ENCODE data around the gene KDM6A. TPM values are rescaled to one million over a fixed set of nuclear protein-coding genes. Genes with fewer than 3 reads are reported as not detected.

Gene KDM6A
- total RNA-seq, 1 experiment from 2014 or later, result 45.0 TPM

DNA sequence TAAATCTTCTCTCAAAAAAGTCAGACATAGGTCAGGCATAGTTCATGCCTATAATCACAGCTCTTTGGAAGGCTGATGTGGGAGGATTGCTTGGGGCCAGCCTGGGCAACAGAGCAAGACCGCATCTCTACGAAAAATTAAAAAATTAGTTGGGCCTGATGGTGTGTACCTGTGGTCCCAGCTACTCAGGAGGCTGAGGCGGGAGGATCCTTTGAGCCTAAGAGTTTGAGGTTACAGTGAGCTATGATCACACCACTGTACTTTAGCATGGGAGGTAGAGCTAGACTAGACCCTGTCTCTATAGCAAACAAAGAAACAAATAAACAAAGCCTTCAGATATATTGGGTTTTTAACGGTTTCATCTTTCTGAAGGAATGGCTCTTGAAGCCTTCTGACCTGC is 265.5 kb downstream of the KDM6A start:
- no peak overlapping the region for H3K27ac Mint-ChIP-seq
- H3K4me1 Mint-ChIP-seq, result no peaks in the 10 kb centered on the region
- ChIA-PET CTCF (no interaction called here), POLR2A (no interaction called here)
- no peak for ATAC-seq
- H3K27me3 Mint-ChIP-seq (ENCODE audit: low read depth), result no peaks in the 10 kb centered on the region
- H3K4me3 Mint-ChIP-seq, result no peak overlapping the region
- H3K9me3 Mint-ChIP-seq, result peaks cover 2% of the 10 kb centered on the region
- TF ChIP-seq NFYB (CRISPR knock-in tag; conservative IDR thresholded peaks at IDR 0.05; ENCODE audit: low read depth) (no peak), ZNF425 (CRISPR knock-in tag; conservative IDR thresholded peaks at IDR 0.05) (no peak), SOX15 (CRISPR knock-in tag; IDR thresholded peaks at IDR 0.05) (no peak), KAT7 (CRISPR knock-in tag; IDR thresholded peaks at IDR 0.05; ENCODE audit: borderline replicate concordance) (no peak), ZNF263 (CRISPR knock-in tag; IDR thresholded peaks at IDR 0.05; ENCODE audit: low read depth) (no peak), MXD4 (CRISPR knock-in tag; IDR thresholded peaks at IDR 0.05; ENCODE audit: borderline replicate concordance) (no peak), PRRX2 (CRISPR knock-in tag; IDR thresholded peaks at IDR 0.05) (no peak), ATF6 (CRISPR knock-in tag; IDR thresholded peaks at IDR 0.05) (no peak), JUN (CRISPR knock-in tag; IDR thresholded peaks at IDR 0.05) (no peak), NR3C1 (CRISPR knock-in tag; conservative IDR thresholded peaks at IDR 0.05; ENCODE audit: low read depth) (no peak), GTF2I (CRISPR knock-in tag; conservative IDR thresholded peaks at IDR 0.05) (no peak), MYBL2 (CRISPR knock-in tag; IDR thresholded peaks at IDR 0.05) (no peak), ELF4 (CRISPR knock-in tag; IDR thresholded peaks at IDR 0.05; ENCODE audit: low read depth) (no peak), ZSCAN18 (CRISPR knock-in tag; IDR thresholded peaks at IDR 0.05) (no peak), EMX1 (CRISPR knock-in tag; IDR thresholded peaks at IDR 0.05) (no peak), ZNF317 (CRISPR knock-in tag; IDR thresholded peaks at IDR 0.05; ENCODE audit: borderline replicate concordance, low read depth) (no peak)
- no peak for DNase-seq (ENCODE audit: low spot score)
- H3K36me3 Mint-ChIP-seq, result no peaks in the 10 kb centered on the region

- Mint-ChIP-seq H3K4me3 (no peak overlapping the region), H3K4me1 (no peaks in the 10 kb centered on the region), H3K27me3 (ENCODE audit: low read depth) (no peaks in the 10 kb centered on the region), H3K9me3 (no peaks in the 10 kb centered on the region; the same call in 1 of the 2 replicates), H3K36me3 (no peaks in the 10 kb centered on the region), H3K27ac (no peak overlapping the region)
- TF ChIP-seq, protein P1, sequence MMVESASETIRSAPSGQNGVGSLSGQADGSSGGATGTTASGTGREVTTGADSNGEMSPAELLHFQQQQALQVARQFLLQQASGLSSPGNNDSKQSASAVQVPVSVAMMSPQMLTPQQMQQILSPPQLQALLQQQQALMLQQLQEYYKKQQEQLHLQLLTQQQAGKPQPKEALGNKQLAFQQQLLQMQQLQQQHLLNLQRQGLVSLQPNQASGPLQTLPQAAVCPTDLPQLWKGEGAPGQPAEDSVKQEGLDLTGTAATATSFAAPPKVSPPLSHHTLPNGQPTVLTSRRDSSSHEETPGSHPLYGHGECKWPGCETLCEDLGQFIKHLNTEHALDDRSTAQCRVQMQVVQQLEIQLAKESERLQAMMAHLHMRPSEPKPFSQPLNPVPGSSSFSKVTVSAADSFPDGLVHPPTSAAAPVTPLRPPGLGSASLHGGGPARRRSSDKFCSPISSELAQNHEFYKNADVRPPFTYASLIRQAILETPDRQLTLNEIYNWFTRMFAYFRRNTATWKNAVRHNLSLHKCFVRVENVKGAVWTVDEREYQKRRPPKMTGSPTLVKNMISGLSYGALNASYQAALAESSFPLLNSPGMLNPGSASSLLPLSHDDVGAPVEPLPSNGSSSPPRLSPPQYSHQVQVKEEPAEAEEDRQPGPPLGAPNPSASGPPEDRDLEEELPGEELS (CRISPR knock-in tag; IDR thresholded peaks at IDR 0.05), result no peak
- TF ChIP-seq, protein P2, sequence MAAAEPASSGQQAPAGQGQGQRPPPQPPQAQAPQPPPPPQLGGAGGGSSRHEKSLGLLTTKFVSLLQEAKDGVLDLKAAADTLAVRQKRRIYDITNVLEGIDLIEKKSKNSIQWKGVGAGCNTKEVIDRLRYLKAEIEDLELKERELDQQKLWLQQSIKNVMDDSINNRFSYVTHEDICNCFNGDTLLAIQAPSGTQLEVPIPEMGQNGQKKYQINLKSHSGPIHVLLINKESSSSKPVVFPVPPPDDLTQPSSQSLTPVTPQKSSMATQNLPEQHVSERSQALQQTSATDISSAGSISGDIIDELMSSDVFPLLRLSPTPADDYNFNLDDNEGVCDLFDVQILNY (CRISPR knock-in tag; IDR thresholded peaks at IDR 0.05), result no peak
- TF ChIP-seq CREM (CRISPR knock-in tag; IDR thresholded peaks at IDR 0.05) (no peak), OVOL2 (CRISPR knock-in tag; IDR thresholded peaks at IDR 0.05; ENCODE audit: borderline replicate concordance) (no peak), E2F4 (CRISPR knock-in tag; IDR thresholded peaks at IDR 0.05; ENCODE audit: borderline replicate concordance, low read depth) (no peak), NFATC4 (CRISPR knock-in tag; IDR thresholded peaks at IDR 0.05) (no peak), TP53 (CRISPR knock-in tag; IDR thresholded peaks at IDR 0.05) (no peak), ZNF232 (CRISPR knock-in tag; IDR thresholded peaks at IDR 0.05) (no peak), ZBTB21 (CRISPR knock-in tag; IDR thresholded peaks at IDR 0.05; ENCODE audit: borderline replicate concordance) (no peak), ZMAT4 (CRISPR knock-in tag; IDR thresholded peaks at IDR 0.05) (no peak), JAZF1 (CRISPR knock-in tag; IDR thresholded peaks at IDR 0.05) (no peak)
- TF ChIP-seq, protein P3, sequence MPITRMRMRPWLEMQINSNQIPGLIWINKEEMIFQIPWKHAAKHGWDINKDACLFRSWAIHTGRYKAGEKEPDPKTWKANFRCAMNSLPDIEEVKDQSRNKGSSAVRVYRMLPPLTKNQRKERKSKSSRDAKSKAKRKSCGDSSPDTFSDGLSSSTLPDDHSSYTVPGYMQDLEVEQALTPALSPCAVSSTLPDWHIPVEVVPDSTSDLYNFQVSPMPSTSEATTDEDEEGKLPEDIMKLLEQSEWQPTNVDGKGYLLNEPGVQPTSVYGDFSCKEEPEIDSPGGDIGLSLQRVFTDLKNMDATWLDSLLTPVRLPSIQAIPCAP (CRISPR knock-in tag; IDR thresholded peaks at IDR 0.05), result no peak
- ATAC-seq (no peak), DNase-seq (ENCODE audit: low spot score) (no peak)
- ChIA-PET POLR2A (no interaction called here), CTCF (no interaction called here)
These were observed 267.8 kb downstream of the KDM6A start for GRCh38 chrX:45140812-45141211.

All from WTC11 (cell line).